HEK293T (cell line): ENCODE data around the gene GRIN2A.

Experiments
- FOXA1 ChIP-seq: fragments of 450-650 bp; IDR thresholded peaks from 2 replicates; pipeline ENCODE4 v1.6.1; 2016; ENCODE audit warnings: mild to moderate bottlenecking
- FOXK2 ChIP-seq: fragments of 450-650 bp; IDR thresholded peaks from 2 replicates; pipeline ENCODE4 v1.6.1; 2016; ENCODE audit warnings: mild to moderate bottlenecking
- HDGF ChIP-seq: fragments of 450-650 bp; IDR thresholded peaks from 2 replicates; pipeline ENCODE4 v1.6.1; 2017; ENCODE audit warnings: antibody characterized with exemption, borderline replicate concordance
- L3MBTL2 ChIP-seq: fragments of 450-650 bp; conservative IDR thresholded peaks from 2 replicates; pipeline ENCODE4 v1.6.1; 2016; ENCODE audit warnings: mild to moderate bottlenecking
- NFRKB ChIP-seq: fragments of 450-650 bp; IDR thresholded peaks from 2 replicates; pipeline ENCODE4 v1.6.1; 2016; ENCODE audit warnings: mild to moderate bottlenecking, moderate library complexity
- SP1 ChIP-seq: fragments of 450-650 bp; IDR thresholded peaks from 2 replicates; pipeline ENCODE4 v1.6.1; 2017
- SUZ12 ChIP-seq: fragments of 450-650 bp; IDR thresholded peaks from 2 replicates; pipeline ENCODE4 v1.6.1; 2016; ENCODE audit warnings: mild to moderate bottlenecking
- ZNF384 ChIP-seq: fragments of 450-650 bp; IDR thresholded peaks from 2 replicates; pipeline ENCODE4 v1.6.1; 2016

DNA sequence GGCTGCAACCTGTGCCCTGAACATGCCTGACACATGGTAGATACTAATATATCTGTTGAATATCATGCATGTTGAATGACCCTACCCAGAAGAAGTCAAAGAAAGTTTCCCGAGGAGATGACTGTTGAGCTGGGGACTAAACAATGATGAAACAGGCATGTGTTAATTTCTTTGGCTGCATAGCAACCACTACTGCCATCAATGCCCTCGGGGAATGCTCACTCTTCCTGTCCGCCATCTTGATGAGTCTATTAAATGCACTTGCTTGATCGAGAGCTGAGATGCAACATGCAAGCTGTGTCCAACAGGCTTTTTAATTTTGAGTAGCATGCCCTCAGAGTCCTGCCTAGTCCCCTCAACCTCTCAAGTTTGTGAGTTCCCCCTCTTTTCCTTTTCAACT is 31.3 kb downstream of the GRIN2A start:
- TF ChIP-seq FOXA1 (no peak), SP1 (no peak), FOXK2 (no peak), ZNF384 (no peak), NFRKB (no peak), SUZ12 (no peak), HDGF (no peak), L3MBTL2 (no peak)
